COLO829 (cell line): ENCODE measurements around the gene ATP6V1F.

Experiments
- DNase-seq: peaks from one replicate; pipeline ENCODE4 v3.0.0; 2012; ENCODE audit warnings: low spot score

The ATP6V1F gene

GRCh38 chr7:128862571-128863432, at the start of gene ATP6V1F:
TSS of gene ATP6V1F (plus strand) at chr7:128862856. CDS start at chr7:128862905, 49 bp downstream.
- DNase-seq, result peak; percentile 100

- no peak for DNase-seq
Observed at GRCh38 chr7:128814499-128814898, 48.2 kb upstream of the ATP6V1F start.

- no peak for DNase-seq
Observed at GRCh38 chr7:128815289-128815942, 47.2 kb upstream of the ATP6V1F start.

DNA sequence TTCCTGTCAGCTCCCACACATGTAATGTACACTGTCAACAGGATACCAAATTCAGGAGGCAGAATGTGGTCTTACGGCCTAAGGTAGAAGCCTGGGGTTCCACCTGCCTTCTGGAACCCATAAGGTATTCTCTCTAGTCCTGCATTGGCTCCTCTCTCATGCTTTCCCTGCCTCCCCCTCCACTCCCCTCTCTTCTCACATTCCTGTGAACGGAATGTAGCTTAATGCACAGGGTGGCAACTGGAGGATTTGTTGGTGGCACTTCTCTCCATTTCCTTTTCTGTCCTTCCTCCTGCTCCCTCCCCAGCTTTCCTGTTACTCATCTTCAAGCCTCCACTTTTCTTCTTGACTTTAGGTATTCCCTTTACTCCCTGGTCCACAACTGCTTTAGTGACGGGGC, 44.0 kb upstream of the ATP6V1F start:
- DNase-seq, result no peak

- DNase-seq, result no peak
Observed at GRCh38 chr7:128821724-128822123, 40.9 kb upstream of the ATP6V1F start.

GRCh38 chr7:128826512-128826911, 36.1 kb upstream of the ATP6V1F start:
- DNase-seq, result no peak

GRCh38 chr7:128826916-128827247, 35.8 kb upstream of the ATP6V1F start:
- no peak for DNase-seq

DNA sequence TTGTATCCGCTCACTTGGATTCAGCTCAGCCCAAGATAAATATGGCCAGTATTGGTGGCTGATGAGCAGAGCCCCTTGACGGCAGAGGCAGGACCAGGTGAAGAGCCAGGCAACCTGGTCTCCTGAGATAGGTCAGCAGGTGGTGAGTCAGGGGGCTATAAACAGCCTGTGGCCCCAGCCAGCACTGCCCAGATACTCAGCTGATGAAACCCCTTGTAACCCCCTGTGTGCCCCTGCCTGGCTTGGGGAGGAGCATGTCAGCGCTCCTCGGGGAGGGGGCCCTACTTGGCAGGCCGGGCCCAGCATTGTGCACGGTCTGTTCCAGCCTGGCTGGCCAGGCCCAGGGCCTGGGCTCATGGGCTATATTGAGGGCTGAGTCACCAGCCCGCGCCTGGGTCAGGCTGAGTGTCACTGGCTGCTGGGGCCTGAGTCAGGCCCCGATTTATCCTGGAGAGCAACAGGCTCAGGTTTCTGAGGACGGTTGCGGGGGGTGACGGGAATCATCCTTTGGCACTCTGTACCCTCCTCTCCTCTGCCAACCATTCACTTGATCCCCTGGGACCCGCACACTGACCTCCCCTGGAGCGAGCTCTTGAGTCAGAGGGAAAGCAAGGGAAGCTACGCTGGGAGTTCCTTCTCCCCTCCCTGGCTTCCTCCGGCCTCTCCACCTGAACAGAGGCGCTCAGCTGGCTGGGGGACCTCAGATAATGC, 35.3 kb upstream of the ATP6V1F start:
- DNase-seq, result no peak

DNA sequence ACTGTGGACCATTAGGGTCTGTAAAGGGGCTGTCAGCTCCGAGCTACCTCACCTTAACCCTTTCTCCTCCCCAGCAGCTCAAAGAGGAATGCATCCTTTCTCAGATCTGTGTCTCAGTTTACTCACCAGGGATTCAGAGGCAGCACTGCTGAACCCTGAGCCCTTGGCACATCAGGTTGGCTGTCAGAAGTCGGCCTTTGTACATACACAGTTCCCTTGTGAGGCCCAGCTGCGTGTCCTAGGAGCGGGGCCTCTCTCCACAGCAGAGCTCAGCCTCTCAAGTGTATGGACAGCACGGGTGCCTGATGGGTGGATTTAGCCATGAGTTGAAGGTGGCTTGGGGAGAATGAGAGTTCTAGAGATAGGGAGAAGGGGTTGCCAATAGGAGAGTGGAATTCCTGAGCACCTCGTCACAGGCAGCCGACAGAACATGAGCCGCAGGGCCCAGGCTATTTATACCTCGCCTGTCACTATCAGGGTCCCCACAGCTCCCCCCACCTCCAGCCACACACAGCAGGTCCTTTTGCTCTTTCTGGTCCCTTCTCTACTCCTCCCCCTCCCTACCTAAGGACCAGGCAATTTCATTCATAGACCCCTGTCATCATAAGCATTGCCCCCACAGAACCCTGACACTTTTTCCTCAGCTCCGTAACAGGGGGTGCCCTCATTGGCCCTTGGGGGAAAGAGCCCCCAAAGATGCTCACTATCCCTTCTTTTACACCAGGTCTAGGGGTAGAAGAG, 34.5 kb upstream of the ATP6V1F start:
- DNase-seq, result no peak

- DNase-seq, result no peak
Observed at GRCh38 chr7:128829391-128830166, 33.1 kb upstream of the ATP6V1F start.

GRCh38 chr7:128830231-128831177, 32.2 kb upstream of the ATP6V1F start, which contains the start of gene FLNC:
TSS of gene FLNC (plus strand) at chr7:128830406. CDS start at chr7:128830638, 232 bp downstream.
- no peak for DNase-seq

- no peak for DNase-seq
Observed at GRCh38 chr7:128831178-128831993, 31.3 kb upstream of the ATP6V1F start.

DNA sequence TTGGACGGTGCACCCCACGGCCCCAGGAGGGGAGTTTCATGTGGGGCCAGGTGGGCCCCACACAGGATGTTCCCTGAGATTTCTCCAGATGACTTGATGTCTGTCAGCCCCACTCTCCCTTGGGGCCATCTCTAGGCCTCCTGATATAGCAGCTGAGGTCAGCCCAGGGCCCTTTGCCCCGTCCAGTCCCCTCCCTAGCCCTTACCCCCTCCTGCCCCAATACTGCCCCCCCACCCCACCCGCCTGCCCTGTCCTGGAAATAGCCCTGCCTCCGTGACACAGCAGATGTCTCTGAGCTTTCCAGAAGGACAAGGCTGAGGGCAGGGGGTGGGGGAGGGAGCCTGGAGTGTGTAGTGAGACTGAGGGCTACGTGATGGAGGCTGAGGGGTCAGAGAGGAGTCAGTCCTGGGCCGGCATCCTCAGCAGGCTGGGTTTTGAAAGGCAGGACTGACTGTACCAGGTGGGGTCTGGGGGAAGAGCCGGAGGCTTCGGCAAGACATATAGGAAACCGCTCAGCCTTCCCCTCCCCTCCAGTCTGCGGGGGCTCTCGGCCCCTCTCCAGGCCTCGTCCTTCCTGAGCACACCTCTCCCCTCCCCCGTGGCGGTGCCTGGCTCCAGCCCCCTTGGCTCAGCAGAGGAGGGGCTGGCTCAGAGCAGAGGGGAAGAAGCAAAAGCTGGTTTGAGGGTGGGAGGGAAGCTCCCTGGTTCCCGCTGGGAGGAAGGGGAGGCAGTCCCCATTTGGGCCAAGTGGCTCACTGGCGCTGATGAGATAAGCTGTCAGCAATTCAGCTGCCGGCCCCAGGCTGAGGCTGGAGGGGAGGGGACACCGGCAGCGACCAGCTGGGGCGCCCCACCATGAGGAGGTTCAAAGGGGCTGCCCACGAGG, 30.4 kb upstream of the ATP6V1F start:
- no peak for DNase-seq

- no peak for DNase-seq
Observed at GRCh38 chr7:128832880-128833147, 29.8 kb upstream of the ATP6V1F start.

DNA sequence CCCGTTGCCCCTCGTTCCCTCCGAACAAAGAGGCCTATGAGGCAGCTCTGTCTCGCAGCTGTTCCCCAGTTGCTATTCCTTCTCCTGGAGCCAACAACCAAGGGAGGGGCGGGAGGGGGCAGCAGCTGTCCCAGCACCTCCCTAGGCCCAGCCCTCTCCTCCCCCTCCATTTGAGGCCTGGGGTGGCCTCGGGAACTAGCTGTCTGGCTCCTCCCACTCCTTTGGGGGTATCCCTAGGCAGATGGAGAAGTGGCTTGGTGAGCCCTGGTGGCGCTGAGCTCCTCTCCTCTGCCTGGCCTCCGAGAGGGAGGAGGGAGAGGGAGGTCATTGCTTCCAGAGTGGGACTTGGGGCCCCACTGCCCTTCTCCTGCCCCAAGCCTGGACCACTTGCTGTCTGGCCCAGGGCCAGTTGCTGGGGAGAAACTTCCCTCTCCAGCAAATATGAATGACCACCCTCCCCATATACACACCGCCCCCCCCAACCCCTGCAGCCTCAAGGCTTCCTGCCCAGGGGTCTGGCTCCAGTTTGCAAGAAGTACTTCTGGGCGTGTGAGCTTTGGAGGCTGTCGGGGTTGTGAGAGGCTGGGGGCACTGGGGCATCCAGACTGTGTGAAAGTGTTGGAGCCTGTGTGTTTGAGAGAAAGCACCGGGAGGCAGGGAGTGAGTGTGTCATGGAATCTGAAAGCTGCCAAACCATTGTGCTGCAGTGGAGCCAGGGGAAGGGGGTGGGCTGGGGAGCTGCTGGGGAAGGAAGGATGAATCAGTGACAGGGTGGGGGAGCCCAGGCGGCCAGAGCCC, 29.3 kb upstream of the ATP6V1F start:
- no peak for DNase-seq

DNA sequence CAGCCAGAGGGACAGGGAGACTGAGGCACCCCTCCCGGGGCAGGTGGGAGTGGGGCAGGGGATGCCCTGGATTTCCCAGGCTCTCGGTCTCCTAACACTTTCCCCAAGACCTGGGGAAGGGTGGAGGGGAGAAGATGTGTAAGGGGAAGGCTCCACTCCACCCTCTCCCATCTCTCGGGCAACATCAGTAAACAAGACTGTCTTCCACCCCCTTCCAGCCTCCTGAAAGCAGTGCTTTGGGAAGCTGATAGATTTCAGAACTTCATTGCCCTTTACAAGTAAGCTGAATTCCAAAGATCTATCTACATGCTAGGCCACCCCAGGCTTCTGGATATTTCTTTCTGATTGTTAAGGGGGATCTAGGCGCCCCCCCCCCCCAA, 28.7 kb upstream of the ATP6V1F start:
- DNase-seq, result no peak

- DNase-seq, result no peak
Observed at GRCh38 chr7:128835231-128835751, 27.4 kb upstream of the ATP6V1F start.
